HG03045 (cell line): ENCODE measurements around the gene CA5A.
"Not testable (repeated sequence)": the region's sequence is repeated elsewhere in the genome, so short reads cannot be mapped to it uniquely, and the experiment has no call there.

Experiments
- ATAC-seq: cut with Tn5 transposase; IDR thresholded peaks from one replicate; pipeline ENCODE4 v1.9.1; 2021; ENCODE audit warnings: mild to moderate bottlenecking, moderate library complexity; ENCODE audit not compliant: unreplicated experiment

The CA5A gene

DNA sequence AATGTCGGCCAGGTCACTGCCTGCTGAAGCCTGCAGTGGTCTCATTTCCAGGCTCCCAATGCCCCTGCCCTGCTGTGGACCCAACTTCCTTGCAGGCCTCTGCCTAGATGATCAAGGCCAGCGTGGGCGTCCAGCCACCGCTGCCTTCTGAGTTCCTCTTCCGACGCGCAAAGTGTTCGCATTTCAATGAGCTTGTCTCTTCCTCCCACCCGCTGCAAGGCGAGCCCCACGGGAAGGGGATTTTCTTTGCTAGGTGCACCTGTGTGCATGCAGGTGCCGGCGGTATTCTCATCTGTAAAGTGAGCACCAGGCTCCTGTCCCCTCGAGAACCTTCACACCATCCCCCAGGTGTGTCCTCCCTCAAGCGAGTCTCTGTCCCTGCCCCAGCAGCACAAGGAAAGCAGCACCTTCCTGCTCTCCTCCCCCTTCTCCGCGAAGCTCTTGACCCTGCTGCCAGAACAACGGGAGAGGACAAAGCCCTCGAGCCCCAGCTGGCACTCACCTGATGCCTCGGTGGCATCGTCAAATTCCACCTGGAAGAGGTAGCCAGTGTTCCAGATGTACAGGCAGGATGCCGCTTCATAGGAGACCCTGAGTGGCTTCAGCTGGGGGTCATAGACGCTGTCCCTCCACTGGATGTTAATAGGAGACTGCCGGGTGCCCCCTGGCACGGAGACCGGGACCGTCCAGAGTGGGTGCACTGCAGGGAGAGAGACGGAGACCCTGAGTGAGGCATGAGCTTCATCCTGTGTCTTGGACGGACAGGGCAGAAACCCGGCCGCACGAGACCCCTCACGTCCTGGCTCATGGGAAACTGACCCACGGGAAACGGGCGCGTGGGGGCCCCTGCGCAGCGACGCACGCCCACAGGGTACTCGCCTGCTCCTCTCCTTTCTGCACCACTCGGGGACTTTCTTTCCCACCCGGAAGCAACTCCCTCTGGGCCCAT is 9.8 kb downstream of the CA5A start:
- ATAC-seq: no peak

DNA sequence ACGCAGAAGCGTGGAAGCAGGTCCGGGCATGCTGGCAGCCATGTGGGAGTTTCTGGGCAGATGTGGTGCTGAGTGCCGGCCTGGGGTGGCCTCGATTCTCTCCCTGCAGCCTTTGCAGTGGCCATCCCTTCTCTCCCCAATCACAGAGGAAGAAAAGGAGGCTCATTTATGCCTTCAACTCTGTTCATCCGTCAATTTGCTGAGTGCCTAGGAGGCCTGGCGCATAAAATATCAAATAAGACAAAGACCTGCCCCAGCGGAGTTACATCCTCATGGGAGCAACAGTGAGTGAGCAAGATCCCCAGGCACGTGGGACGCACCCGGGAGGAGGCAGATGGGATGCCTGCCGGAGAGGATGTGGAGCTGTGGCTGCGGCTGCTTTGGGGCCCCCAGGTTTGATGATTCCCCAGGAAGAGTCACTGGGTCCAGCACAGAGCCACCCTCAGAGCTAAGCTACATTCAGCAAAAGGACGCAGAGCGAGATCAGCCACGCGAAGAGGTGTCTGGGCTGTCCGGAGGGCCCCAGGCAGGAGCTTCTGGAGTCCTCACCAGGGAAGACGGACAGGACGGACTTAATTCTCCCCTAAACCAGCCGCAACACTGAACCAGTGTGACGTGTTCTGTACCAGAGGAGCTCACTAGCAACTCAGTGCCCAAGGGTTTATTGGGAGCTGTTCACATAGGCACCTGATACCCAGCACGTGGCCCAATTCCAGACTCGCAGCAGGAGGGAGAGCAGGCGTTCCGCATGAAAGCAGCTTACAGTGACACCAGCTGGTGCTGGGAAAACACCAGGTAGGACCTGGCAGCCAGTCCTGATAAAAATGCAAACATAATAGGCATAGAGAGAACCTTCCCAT is 11.3 kb downstream of the CA5A start:
- no peak for ATAC-seq

DNA sequence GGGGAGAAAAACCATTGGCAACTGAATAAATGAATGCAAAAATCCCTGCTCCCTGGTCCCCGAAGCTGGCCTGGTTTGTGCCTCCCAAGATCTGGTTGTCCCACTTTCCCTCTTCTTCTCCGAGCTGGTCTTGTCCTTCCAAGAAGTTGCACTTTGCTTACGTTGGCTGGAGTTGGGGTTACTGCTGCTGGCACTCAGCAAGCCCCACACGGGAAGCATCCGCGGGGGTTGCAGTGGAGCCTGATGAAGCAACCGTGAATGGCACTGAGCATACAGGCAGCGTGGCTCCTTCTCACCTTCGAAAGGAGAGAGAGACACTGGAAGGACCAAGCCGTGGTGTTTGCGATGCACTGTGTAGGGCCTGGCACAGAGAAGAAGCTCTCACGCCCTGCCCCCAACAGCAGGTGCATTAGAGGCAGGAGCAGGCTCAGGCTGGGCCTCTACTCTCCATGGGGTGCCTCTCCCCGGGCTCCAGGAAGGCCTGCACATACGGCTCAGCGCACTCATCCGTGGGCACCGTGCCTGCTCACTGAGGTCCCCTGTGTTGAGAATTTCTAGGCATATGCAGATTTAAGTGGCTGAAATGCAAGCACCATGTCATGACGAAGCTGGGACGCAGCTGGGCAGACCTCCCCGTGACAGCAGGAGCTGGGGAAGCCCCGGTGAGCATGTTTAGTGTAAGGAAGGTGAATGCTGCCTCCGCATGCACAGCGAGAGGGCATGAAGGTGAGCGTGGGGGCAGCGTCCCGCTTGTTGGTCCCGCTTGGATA is 12.1 kb downstream of the CA5A start:
- ATAC-seq: no peak

DNA sequence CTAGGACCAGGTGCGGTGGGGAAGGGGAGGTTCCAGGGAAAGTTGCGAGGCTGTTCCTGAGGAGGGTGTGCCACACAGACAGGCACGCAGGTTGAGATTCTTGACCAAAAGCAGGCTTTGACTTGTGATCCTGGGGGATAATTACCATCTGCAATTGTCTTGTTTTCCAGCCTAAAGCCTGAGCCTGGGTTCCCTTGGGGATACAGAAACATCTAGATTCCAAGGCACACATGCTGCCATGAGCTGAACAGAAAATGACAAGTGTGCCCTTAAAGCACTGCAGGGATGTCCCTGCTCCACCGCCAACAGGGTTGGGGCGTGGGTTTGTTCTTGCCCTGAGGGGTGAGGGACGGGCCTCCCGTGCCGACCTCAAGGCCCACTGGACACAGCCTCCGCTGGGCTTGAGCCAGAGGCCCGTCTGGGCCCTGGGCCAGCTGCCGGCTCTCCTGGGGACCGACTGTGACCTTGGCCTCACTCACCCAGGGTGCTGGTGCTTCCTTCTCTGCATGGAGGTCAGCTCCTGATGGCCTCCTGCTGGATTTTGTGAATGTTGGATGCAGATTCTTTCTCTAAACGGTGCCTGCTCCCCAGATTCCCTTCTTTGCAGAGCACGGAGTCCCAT is 14.0 kb downstream of the CA5A start:
- ATAC-seq: no peak

DNA sequence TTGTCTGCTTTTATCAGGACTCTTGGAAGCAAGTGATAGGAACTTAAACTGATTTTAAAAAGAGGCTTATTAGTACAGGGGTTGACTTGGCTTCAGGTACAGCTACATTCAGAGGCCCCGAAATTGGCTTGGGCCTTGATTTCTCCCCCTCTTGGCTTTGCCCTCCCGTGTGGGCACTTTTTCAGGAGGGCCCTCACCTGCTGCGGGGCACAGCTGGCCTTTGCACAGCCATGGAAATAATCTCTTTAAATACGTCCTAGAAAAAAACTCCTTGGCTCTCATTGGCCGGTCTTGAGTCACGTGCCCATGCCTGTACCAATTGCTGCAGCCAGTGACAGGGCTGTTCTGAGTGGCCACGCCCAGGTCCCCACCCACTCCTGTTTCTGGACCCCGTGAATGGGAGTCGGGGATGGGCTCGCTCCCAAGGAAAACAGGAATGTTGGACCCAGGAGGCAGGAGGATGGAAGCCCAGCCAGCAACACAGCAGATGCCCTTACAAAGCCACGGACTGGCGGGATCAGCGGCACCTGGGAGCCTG is 15.0 kb downstream of the CA5A start:
- no peak for ATAC-seq

DNA sequence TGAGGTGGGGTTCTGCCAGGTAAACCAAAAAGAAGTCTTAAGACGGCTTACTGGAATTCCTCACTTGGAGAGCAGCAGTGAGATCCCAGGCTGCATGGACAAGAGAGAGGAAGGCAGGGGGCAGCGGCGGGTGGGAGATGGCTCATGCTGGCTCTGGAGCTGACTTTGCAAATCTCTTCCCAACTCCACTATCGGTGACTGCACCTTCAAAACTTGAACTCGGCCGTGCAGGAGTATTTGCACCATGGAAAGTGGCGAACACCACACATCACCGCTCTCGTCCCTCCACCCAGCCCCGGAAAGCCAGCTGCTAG is 16.7 kb downstream of the CA5A start:
- no peak for ATAC-seq

DNA sequence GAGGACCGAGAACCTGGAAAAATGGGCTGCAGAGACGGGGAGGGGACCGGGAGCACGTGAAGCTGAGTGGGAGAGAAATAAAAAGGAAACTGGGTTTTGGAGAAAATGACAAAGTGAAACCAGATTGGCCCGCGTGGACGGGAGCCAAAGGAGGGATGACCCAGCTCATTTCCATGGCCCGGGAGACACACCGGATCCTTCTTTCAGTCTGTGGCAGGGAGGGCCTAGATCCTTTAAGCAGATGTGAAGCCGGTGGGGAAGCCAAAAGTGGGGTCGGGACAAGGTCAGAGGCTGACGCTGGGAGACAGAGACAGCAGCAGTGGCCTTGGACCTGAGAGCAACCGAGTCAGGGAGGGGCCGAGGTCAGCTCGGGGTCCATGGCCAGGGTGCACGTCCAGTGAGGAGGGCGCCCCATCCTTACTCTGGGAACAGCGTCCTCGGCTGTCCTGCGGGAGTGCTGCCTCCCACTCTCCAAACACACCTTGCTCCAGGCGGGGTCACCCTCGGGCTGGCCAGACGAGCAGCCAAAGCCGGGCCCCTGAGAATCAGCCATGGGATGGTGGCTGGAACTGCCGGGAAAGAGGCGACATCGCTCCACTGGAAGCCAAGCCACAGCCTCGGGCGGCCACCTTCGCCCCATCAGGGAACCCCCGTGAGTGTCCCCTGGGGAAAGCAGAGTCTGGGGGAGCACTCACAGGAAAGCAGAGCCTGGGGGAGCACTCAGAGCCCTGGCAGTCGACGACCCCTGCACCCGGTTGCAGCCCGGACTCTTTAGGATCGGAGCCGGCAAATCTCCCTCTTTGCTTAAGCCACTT is 17.3 kb downstream of the CA5A start:
- no peak for ATAC-seq

DNA sequence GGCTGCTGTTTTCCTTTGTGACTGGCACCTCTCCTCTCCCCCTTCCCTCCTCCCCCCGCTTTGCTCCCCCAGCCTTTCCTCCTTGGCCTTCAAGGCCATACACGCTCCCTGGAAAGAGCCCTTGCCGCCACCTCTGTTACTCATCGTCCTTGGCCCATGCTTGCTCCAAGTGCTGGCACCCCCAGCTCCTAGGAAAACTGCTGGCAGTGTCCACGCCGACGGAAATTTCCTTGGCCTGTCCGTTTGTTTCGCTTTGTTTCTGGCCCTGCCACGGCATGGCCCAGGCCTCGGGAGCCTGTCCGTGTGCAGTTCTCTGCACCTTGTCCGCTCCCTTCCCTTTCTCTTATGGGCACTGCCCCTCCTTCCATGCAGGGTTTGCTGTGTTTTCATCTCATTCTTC is 18.0 kb downstream of the CA5A start:
- no peak for ATAC-seq

DNA sequence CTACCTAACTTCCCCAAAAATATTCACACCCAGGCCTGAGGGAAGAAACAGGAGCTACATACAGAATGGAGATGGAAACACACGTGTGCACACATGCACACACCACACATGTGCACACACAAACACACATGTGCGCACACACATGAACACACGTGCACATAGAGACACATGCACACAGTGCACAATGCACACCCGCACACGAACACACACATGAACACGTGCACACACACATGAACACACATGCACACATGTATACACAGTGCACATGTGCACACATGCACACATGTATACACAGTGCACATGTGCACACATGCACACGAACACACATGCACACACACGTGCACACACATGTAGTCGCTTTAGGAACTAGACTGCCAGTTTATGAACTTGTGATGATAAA is 18.8 kb downstream of the CA5A start:
- ATAC-seq: no peak

DNA sequence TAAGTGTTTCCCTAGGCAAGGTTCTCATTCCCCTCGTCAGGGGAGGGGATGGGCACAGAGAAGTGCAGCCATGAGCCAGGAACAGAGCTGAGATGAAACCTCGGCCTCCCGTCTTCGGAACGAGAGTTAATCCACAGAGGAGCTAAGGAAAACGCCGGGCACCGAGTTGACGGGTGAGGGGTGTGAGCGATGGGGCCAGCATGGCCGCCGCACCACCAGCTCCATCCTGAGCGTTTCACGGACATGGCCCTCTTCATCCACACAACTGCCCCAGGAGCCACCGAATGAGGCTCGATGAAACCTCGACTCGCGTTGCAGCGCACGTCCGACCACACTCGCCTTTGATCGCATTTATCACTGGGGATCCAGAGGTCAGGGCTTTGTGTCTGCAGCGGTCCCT is 21.5 kb downstream of the CA5A start:
- ATAC-seq: no peak

DNA sequence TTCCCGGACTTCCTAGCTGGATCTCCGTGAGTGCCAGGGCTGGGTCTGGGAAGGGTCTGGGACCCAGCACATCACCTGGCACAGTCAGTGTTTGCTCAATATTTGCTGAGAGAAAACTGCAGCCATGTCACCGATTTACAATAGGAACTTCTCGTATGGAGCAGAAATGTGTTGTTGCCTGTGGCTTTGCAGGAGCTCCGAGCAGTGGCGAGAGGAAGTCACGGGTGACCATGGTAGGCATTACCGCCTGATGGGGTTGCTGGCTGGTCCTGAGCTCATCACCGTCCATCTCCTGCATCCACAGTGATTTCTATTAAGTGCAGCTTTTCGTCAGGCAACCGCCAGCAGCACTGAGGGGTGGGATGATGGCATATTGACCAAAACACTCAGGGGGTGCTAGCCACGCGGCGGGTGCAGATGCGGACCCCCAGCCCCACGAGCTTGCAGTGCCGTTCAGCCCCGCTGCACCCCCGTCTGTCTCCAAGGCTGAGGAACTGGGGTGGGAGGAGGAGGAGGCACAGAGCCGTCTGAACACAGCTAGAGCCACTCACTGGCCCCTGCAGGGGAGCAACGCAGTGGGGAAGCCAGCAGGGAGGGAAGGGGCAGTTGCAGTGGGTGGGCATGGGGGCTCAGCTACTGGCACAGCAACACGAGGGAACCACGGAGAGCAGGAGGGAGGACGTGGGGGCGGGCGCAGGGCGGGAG is 22.2 kb downstream of the CA5A start:
- ATAC-seq: not testable (repeated sequence)

DNA sequence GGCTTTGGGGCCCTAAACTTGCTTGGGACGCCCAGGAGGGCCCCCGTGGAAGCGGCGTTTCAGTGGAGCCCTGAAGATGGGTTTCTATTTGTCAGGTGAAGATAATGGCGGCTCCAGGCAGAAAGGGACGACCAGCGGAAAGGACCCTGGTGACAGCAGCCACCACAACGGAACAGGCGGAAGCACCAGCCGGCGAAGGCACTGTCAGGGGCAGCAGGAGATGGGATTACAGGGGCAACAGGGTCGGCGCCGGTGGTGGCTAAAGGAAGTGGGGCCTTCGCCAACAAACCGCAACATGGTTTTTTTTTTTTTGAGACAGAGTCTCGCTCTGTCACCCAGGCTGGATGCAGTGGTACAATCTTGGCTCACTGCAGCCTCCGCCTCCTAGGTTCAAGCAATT is 23.6 kb downstream of the CA5A start:
- ATAC-seq: not testable (repeated sequence)

DNA sequence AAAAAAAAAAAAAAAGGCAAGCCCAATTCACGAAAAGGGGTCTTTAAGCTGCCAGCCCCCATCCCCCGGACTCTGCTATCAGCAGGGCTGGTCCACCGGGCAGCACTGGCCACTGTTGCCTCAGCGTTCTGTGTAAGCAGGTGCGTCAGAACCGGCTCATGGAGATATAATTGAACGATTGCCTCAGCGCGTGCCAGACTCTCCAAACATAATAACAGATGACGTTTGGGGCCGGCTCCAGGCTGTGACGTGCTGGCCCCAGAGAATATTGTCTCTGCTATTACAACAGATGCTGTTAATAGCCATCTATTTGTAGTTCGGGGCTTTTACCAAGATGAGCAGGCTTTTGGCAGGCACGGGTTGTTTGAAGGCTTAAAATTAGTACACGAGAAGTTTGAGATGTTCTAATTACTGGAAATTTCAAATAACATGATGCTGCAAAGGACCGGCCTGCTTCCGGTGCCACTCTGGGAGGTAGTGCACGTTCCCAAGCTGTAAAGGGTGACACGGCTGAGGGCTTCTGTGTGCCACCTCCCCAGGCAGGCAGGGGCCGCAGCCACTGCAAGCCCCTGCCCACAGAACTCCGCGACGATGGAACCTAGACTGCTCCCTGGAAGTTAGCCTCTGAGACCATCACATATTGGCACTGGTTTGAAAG is 25.1 kb downstream of the CA5A start:
- ATAC-seq: not testable (repeated sequence)

DNA sequence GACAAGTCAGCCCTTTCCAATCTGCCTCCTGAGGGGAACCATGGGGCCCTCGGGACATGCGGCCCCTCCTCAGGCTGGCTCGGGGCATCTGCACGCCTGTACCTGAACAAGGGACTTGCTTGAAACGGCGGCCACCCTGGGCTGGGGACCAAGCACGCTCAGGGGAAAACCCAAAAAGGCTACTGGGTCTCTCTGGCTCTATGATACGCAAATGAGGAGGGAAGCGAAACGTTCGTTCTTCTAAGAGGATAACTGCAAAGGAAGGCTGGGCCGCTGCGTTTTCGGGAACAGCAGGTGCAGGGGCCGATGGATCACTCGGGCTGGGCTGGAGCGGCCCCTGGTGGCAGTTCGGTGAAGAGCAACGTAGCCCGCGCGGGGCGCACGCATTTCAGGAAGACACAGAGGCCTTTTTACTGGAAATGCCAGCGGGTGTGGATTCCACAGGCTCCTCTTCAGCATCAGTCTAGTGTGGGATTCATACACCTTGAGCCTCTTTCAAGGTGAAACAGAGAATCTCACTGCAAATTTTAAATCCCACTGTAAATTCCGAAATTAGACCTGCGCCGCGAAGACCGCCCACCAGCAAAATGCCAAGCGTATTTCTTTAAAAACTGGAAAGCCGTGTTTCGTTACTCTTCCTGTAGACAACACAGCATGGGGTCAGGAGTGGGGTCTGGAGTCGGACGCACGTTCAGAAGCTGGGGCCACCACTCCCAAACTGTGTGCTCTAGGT is 27.0 kb downstream of the CA5A start:
- peak; percentile 71 for ATAC-seq

DNA sequence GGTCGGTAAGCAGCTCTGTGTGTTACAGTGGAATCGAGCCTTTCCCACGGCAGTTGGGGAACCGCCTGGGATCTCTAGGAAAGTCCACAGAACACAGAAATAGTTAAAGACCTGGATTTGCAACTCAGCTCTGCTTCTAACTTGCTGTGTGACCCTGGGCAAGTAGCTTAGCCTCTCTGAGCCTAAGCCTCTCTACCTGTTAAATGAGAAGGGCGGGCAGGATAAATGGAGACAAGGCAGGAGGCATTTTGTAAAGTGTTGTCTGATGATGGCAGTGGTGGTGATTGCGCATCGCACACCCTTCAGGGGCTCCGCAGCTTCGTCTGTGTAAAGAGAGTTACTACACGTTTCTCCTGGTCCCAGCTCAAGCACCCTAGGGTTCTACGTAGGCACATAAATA is 28.2 kb downstream of the CA5A start:
- not testable (repeated sequence) for ATAC-seq

DNA sequence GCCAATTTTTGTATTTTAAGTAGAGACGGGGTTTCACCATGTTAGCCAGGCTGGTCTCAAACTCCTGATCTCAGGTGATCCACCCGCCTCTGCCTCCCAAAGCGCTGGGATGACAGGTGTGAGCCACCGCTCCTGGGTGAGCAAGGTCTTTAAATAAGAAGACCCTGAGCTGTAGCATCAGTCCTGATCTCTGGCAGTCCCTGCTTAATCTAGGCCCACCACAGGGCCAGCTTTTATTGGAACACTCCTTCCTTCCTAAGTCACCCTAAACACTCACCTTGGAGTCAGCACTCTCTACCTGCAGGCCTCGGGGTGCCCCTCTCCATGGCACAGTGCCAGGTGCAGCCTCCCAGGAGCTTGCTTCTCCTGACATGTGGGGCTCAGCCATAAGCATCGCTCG is 30.8 kb downstream of the CA5A start:
- not testable (repeated sequence) for ATAC-seq

DNA sequence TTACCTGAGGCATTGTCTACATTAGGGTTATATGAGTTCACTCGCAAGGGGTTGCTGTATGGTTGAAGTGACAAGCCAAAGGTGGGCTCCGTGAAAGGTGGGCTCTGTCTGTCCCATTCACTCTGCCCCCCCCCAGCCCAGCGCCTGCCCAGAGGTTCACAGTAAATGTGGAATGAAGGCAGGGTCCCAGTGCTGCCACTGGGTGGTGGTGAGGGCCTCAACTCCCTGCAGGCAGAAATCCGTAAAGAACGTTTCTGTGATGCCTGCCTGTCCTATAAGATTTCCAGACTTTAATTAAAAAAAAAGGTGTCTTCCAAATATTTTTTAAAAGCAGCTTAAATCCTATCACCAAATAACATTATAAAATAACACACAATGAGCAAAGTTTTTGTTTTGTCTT is 31.4 kb downstream of the CA5A start:
- not testable (repeated sequence) for ATAC-seq

DNA sequence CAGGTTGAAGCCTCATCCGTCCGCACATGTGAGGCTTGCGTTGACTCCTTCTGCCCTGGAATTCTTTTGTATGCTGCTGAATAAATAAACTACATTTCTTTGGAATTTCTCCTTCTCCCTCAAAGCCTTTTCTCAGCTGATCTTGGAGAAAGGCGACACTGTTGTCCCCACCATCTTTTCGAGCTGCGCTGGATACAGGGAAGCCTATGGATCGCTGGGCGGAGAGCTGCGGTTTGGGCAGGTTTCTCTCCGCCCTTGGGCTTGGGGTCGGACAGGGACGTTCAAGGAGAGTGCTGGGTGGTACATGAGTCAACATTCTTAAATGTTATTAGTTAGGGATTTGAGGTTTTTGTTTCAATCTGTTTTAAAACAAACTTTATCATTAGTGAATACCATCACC is 35.8 kb downstream of the CA5A start:
- ATAC-seq: not testable (repeated sequence)
